Stomach smooth muscle (tissue), 2 donors: ENCODE results near the gene MT2A.

Source experiments
- H3K27ac ChIP-seq: one replicate; pipeline ENCODE4 v1.7.0; 2013; ENCODE audit warnings: mild to moderate bottlenecking, low read length, inconsistent platforms
- H3K27me3 ChIP-seq, 2 donors: one replicate each; pipeline ENCODE4 v1.7.0; 2013; ENCODE audit warnings: low read length in 2 of 2; ENCODE audit not compliant: insufficient read depth in 2 of 2, control insufficient read depth in 1 of 2
- H3K36me3 ChIP-seq, 2 donors: one replicate each; pipeline ENCODE4 v1.7.0; 2013; ENCODE audit warnings: low read length in 2 of 2; ENCODE audit not compliant: control insufficient read depth in 2 of 2, insufficient read depth in 2 of 2
- H3K4me1 ChIP-seq: one replicate; pipeline ENCODE4 v1.7.0; 2013; ENCODE audit warnings: low read length; ENCODE audit not compliant: control insufficient read depth, insufficient read depth
- H3K4me3 ChIP-seq, 2 donors: one replicate each; pipeline ENCODE4 v1.7.0; 2013; ENCODE audit warnings: low read length in 2 of 2
- H3K9ac ChIP-seq, 2 donors: one replicate each; pipeline ENCODE4 v1.7.0; 2013; ENCODE audit warnings: low read length in 2 of 2, mild to moderate bottlenecking in 1 of 2
- H3K9me3 ChIP-seq, 2 donors: one replicate each; pipeline ENCODE4 v1.7.0; 2013; ENCODE audit warnings: low read length in 2 of 2; ENCODE audit not compliant: control insufficient read depth in 2 of 2
- donor health status: healthy.
- donor health status: Pancreatic carcinoma.

MT2A gene

GRCh38 chr16:56649820-56650219 lies 41.4 kb downstream of the MT2A start:
- no peak overlapping the region for H3K27ac ChIP-seq
- H3K27me3 ChIP-seq, result peaks cover 20 to 34% of the 10 kb centered on the region in 2 donors
- H3K9ac ChIP-seq, result no peak overlapping the region
- no peaks in the 10 kb centered on the region for H3K4me1 ChIP-seq
- no peak overlapping the region for H3K4me3 ChIP-seq
- H3K9me3 ChIP-seq, result no peaks in the 10 kb centered on the region
- no peaks in the 10 kb centered on the region for H3K36me3 ChIP-seq

DNA sequence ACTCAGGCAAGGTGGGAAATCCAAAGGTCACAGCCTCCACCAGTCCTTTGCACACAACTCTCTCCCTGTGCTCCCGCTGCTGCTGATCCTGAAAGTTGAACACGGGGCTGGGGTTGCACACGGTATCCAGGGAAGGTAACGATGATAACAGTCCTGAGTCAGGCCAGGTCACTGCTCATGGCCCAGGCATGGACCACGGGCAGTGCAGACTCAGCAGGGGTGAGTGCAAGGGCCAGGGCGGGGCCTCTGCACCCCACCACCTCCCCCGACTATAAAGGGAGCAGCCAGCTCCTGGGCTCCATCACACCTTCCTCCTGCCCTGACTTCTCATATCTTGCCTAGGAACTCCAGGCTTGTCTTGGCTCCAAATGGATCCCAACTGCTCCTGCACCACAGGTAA lies 43.2 kb downstream of the MT2A start, which contains the start of gene MT1B:
TSS of gene MT1B (plus strand) at position 301 of the 400 bp plus-strand sequence. CDS start at position 369, 68 bp downstream.
- Histone ChIP-seq H3K4me1 (no peaks in the 10 kb centered on the region), H3K27ac (no peak within 1 kb of the TSS), H3K36me3 (no peaks in the 10 kb centered on the region), H3K4me3 (no peak within 1 kb of the TSS), H3K27me3 (peaks cover 20 to 28% of the 10 kb centered on the region in 2 donors), H3K9ac (no peak within 1 kb of the TSS), H3K9me3 (no peaks in the 10 kb centered on the region)

GRCh38 chr16:56652600-56652999 lies 44.2 kb downstream of the MT2A start:
- Histone ChIP-seq H3K9ac (no peak overlapping the region), H3K4me1 (no peaks in the 10 kb centered on the region), H3K27me3 (peaks cover 19 to 25% of the 10 kb centered on the region in 2 donors), H3K27ac (no peak overlapping the region), H3K36me3 (no peaks in the 10 kb centered on the region), H3K9me3 (no peaks in the 10 kb centered on the region), H3K4me3 (no peak overlapping the region)

GRCh38 chr16:56653218-56653617 lies 44.8 kb downstream of the MT2A start:
- H3K27ac ChIP-seq, result no peak overlapping the region
- no peak overlapping the region for H3K9ac ChIP-seq
- peaks cover 16 to 25% of the 10 kb centered on the region in 2 donors for H3K27me3 ChIP-seq
- H3K4me3 ChIP-seq, result no peak overlapping the region
- peaks cover 6% of the 10 kb centered on the region for H3K4me1 ChIP-seq
- no peaks in the 10 kb centered on the region for H3K9me3 ChIP-seq
- H3K36me3 ChIP-seq, result no peaks in the 10 kb centered on the region

- peaks cover 11% of the 10 kb centered on the region for H3K4me1 ChIP-seq
- peaks cover 34 to 44% of the 10 kb centered on the region in 2 donors for H3K27me3 ChIP-seq
- no peak within 1 kb of the TSS for H3K27ac ChIP-seq
- no peak within 1 kb of the TSS for H3K9ac ChIP-seq
- H3K4me3 ChIP-seq, result peak within 1 kb of the TSS; percentile 43 to 68
- no peaks in the 10 kb centered on the region for H3K9me3 ChIP-seq
- no peaks in the 10 kb centered on the region for H3K36me3 ChIP-seq
These were observed 49.4 kb downstream of the MT2A start, which contains the start of gene MT1F for GRCh38 chr16:56657555-56658326. Gene MT1F (plus strand): TSS chr16:56657959. CDS start chr16:56658059, 100 bp downstream.

DNA sequence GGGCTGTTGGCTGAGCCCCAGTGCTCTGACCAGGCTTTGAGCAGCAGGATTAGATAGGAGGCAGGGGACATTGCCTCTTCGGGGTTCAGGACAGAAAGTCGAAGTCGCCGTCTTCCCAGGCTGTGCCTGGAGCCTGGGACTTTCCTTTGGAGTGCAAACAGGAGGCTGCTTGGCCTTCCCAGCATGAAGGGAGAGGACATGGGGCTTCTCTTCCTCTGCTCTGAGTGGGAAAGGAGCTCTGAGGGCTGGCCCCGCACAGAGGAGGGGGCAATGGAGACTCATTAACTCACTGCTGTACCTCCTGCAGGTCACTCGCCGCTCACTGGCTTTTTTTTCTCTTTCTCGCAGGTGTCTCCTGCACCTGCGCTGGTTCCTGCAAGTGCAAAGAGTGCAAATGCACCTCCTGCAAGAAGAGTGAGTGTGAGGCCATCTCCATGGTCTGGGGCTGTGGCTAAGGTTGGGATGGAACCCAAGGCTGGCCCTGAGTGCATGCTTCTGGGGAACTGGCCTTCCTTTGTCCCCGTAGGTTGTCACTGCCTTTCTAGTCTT lies 50.0 kb downstream of the MT2A start:
- H3K27me3 ChIP-seq, result peaks cover 40 to 51% of the 10 kb centered on the region in 2 donors
- H3K4me3 ChIP-seq, result peak overlapping the region; percentile 43 to 68
- H3K36me3 ChIP-seq, result no peaks in the 10 kb centered on the region
- peaks cover 11% of the 10 kb centered on the region for H3K4me1 ChIP-seq
- H3K9ac ChIP-seq, result no peak overlapping the region
- no peaks in the 10 kb centered on the region for H3K9me3 ChIP-seq
- no peak overlapping the region for H3K27ac ChIP-seq
